ENCODE data around the gene NBEAL2.

DNA sequence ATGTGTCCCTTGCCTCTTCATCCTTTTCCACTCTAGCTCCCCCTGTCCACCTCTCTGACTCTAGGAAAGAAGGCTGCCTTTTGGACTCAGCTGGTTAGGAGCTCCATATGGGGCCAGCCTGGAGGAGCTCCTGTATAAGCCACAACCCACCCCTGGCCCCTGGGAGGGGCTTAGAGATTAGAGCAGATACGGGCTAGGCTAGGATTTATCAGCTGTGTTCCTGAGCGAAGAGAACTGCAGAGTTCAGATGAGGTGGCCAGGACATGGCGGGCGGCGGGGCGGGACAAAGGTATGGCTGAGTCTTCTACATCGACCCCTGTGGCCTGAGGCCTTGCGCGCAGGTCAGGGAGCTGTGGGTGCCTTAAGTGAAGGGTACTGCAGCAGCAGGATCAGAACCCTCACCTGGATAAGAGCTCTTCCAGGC is 7.9 kb downstream of the NBEAL2 start:
- TF ChIP-seq, protein P1, sequence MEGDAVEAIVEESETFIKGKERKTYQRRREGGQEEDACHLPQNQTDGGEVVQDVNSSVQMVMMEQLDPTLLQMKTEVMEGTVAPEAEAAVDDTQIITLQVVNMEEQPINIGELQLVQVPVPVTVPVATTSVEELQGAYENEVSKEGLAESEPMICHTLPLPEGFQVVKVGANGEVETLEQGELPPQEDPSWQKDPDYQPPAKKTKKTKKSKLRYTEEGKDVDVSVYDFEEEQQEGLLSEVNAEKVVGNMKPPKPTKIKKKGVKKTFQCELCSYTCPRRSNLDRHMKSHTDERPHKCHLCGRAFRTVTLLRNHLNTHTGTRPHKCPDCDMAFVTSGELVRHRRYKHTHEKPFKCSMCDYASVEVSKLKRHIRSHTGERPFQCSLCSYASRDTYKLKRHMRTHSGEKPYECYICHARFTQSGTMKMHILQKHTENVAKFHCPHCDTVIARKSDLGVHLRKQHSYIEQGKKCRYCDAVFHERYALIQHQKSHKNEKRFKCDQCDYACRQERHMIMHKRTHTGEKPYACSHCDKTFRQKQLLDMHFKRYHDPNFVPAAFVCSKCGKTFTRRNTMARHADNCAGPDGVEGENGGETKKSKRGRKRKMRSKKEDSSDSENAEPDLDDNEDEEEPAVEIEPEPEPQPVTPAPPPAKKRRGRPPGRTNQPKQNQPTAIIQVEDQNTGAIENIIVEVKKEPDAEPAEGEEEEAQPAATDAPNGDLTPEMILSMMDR (IDR thresholded peaks at IDR 0.05): no peak
- no peak for TF ChIP-seq POLR2A (IDR thresholded peaks at IDR 0.05)

Measured in right lobe of liver (tissue), 4 donors.